AG09309 (cell line): ENCODE results near the gene ABLIM1.

Source experiments
- DNase-seq: peaks from one replicate; pipeline ENCODE4 v3.0.0-alpha.2; 2010; ENCODE audit warnings: low read depth
- H3K4me3 ChIP-seq: 2 replicates; pipeline ENCODE4 v1.5.1; 2011; ENCODE audit warnings: mild to moderate bottlenecking, low read depth, low read length, moderate library complexity; ENCODE audit not compliant: control insufficient read depth
- TF ChIP-seq, protein P1 (sequence below): IDR thresholded peaks from 2 replicates; pipeline ENCODE4 v1.5.1; 2011; ENCODE audit warnings: mild to moderate bottlenecking, low read depth, low read length, inconsistent platforms; ENCODE audit not compliant: insufficient read depth, control insufficient read depth; ENCODE audit errors: missing control alignments

The ABLIM1 gene

DNA sequence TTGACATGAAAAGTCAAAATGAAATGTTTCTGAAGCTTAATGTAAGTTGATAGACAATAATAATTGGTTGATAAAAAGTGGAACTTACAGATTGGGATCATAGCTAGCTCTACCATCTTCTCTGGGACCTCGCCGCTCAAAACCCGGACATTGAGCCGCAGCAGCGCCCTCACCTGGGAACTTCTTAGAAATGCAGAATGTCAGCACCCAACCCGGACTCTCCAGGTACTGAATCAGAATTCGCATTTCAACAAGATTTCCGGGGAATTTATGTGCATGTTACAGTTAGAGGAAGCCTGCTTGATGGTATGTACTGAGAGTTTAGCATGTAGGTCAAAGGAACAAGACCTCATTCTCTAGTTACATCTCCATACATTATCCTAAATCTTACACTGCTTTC lies 36.7 kb upstream of the ABLIM1 start:
- TF ChIP-seq, protein P1, sequence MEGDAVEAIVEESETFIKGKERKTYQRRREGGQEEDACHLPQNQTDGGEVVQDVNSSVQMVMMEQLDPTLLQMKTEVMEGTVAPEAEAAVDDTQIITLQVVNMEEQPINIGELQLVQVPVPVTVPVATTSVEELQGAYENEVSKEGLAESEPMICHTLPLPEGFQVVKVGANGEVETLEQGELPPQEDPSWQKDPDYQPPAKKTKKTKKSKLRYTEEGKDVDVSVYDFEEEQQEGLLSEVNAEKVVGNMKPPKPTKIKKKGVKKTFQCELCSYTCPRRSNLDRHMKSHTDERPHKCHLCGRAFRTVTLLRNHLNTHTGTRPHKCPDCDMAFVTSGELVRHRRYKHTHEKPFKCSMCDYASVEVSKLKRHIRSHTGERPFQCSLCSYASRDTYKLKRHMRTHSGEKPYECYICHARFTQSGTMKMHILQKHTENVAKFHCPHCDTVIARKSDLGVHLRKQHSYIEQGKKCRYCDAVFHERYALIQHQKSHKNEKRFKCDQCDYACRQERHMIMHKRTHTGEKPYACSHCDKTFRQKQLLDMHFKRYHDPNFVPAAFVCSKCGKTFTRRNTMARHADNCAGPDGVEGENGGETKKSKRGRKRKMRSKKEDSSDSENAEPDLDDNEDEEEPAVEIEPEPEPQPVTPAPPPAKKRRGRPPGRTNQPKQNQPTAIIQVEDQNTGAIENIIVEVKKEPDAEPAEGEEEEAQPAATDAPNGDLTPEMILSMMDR = peak; percentile 28
- no peak for DNase-seq
- H3K4me3 ChIP-seq = no peak overlapping the region

DNA sequence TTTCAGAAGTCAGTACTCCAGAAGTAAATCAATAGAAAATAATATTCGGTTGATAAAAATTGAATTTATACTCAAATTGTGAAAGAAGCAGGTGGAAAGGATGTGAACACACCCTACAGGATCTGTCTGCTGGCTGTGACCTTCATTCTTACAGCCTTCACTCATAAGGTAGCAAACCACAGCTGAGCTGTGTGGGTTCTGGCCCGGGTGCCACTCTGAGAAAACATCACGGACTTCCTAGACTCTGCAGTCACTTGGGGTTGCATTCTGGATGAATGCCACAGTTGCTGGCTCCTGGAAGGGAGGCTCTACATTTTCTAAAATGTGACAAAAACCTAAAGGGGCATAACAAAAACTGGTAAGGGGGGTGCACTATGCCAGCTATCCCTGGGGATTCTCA lies 36.0 kb upstream of the ABLIM1 start:
- no peak overlapping the region for H3K4me3 ChIP-seq
- no peak for DNase-seq
- TF ChIP-seq, protein P1 = no peak

DNA sequence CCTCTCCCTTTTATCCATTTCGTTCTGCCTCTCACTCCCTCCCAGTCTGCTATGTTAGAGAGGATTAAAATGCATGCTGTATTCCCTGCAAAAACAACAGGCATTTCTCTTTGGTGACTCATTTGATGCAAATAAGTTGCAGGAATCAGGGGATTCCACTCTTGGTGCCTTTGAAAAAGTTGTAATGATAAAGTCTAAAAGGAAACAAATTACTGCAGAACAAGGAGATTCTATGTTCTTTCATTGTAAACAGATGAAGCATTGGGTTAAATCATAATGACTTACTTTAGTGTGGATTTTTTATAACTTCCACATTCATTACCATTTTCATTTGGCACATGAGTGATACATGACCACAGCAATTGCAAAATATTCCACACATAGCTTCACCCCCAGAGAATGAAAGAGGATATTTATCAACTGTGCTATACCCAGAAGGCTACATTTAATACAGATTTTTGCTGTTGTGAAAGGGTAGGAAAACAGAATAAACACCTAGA lies 33.4 kb upstream of the ABLIM1 start:
- TF ChIP-seq, protein P1 = no peak
- DNase-seq = no peak

DNA sequence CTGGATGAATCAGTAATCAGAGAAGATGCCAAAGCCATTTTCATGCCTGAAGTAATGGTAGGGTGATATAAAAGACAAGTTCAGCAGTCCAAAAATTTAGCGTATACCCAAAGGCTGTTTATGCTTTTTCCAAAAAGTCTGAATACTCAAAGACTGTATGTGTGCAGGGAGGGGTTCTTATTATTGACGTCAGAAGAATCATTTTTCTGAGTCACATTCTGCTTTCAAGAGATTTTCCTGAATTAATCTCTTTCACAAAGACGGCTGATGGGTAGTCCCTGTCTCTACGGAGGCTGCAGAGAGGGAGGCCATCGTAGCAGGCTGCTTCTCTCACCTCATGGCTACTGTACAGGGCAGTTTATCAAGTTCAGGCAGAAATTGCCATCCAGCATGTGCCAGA lies 30.7 kb upstream of the ABLIM1 start:
- no peak for DNase-seq
- TF ChIP-seq, protein P1 = no peak
- H3K4me3 ChIP-seq = no peak overlapping the region

More for the DNA sequence above, 33.4 kb upstream of the ABLIM1 start:
- H3K4me3 ChIP-seq = no peak overlapping the region

DNA sequence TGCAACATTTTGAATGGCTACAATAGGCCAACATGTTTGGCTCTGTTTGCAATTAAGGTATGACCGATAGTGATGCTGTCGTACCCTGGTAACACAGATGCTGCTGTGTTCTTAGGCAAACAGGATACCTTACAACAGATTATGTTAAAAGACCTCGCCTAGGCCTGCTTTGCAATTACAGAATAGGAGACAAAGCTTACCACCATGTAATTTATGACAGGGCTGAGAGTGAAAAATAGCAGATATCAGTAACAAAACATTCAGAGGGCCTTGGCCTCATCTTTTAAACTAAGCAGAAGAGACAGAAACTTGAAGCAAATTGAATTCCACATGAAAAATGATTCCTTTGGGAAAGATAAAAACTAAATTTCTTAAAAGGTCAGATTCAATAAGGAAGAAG lies 29.4 kb upstream of the ABLIM1 start:
- no peak for DNase-seq
- TF ChIP-seq, protein P1 = no peak
- H3K4me3 ChIP-seq = no peak overlapping the region

DNA sequence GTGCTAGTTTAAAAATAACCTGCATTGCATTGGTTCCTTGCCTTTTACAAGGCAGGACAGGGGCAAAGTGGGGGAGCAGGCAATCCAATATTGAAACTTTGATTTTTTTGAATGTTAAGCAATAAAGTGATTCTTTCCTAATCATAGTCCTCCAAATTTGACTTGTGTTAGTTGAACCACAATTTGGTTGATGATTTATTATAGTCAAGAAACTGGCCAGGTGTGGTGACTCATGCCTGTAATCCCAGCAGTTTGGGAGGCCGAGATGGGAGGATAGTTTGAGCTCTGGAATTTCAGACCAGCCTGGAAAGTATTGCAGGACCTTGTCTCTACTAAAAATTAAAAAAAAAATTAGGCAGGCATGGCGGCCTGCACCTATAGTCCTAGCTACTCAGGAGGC lies 27.9 kb upstream of the ABLIM1 start:
- no peak for DNase-seq
- H3K4me3 ChIP-seq = no peak overlapping the region
- TF ChIP-seq, protein P1 = no peak

DNA sequence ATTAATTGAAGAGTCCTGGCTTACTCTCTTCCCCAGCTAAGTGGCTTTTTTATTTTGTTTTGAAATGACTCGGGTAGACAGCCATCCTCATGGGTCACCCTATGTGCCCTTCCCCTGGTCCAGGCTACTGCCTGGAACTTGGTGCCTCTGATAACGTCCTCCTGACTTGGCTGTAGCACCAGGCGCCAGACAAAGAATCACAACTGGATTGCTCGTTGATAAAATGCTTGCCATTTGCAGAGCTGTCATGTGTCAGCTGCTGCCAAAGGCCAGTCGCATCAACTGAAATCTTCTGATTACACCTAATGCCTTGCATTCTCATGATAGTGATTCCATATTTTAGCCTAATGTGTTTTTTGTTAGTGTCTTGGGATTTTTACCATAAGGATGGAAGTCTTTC lies 27.4 kb upstream of the ABLIM1 start:
- no peak for DNase-seq
- TF ChIP-seq, protein P1 = no peak
- no peak overlapping the region for H3K4me3 ChIP-seq
